GM10266 (cell line): ENCODE data around the gene TM9SF1.

Experiments
- DNase-seq: peaks from one replicate; pipeline ENCODE4 v3.0.0; 2012; ENCODE audit errors: extremely low spot score
- TF ChIP-seq, protein P1 (sequence below): IDR thresholded peaks from 2 replicates; pipeline ENCODE4 v1.5.1; 2012; ENCODE audit warnings: mild to moderate bottlenecking, low read depth; ENCODE audit not compliant: control insufficient read depth, insufficient read depth; ENCODE audit errors: missing control alignments

TM9SF1 gene

GRCh38 chr14:24178399-24179178 is 16.7 kb downstream of the TM9SF1 start:
- TF ChIP-seq, protein P1, sequence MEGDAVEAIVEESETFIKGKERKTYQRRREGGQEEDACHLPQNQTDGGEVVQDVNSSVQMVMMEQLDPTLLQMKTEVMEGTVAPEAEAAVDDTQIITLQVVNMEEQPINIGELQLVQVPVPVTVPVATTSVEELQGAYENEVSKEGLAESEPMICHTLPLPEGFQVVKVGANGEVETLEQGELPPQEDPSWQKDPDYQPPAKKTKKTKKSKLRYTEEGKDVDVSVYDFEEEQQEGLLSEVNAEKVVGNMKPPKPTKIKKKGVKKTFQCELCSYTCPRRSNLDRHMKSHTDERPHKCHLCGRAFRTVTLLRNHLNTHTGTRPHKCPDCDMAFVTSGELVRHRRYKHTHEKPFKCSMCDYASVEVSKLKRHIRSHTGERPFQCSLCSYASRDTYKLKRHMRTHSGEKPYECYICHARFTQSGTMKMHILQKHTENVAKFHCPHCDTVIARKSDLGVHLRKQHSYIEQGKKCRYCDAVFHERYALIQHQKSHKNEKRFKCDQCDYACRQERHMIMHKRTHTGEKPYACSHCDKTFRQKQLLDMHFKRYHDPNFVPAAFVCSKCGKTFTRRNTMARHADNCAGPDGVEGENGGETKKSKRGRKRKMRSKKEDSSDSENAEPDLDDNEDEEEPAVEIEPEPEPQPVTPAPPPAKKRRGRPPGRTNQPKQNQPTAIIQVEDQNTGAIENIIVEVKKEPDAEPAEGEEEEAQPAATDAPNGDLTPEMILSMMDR: no peak
- DNase-seq: no peak

- TF ChIP-seq, protein P1: no peak
- no peak for DNase-seq
These were observed 17.4 kb downstream of the TM9SF1 start for GRCh38 chr14:24177891-24178290.

GRCh38 chr14:24177041-24177825 is 18.0 kb downstream of the TM9SF1 start:
- TF ChIP-seq, protein P1: no peak
- no peak for DNase-seq

GRCh38 chr14:24176599-24176998 is 18.6 kb downstream of the TM9SF1 start:
- DNase-seq: no peak
- TF ChIP-seq, protein P1: no peak

DNA sequence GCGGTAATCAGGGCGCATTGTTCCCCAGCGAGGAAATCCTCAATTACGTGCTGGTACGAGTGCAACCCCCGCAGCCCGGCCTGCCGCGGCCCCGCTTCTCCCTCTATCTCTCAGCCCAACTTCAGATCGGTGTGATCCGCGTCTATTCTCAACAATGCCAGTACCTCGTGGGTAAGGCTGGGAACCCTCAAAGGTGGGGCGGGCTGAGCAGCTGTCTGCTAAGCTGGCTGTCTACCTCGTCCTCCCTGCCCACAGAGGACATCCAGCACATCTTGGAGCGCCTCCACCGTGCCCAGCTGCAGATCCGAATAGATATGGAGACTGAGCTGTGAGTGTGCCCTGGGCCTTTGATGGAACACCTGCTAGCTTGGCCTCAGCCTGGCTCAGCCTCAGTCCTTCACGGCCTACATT is 22.4 kb downstream of the TM9SF1 start:
- no peak for DNase-seq
- TF ChIP-seq, protein P1: no peak

- no peak for DNase-seq
- TF ChIP-seq, protein P1: no peak
These were observed 22.9 kb downstream of the TM9SF1 start for GRCh38 chr14:24172261-24172860.
